ENCODE data around the gene ADAMTS3.

- TF ChIP-seq ATF3 (CRISPR knock-in tag; IDR thresholded peaks at IDR 0.05) (no peak), CBX2 (IDR thresholded peaks at IDR 0.05; ENCODE audit: low read depth, low read length) (no peak), CBX2 (CRISPR knock-in tag; IDR thresholded peaks at IDR 0.05; ENCODE audit: low read depth) (no peak), ZSCAN22 (CRISPR knock-in tag; IDR thresholded peaks at IDR 0.05) (no peak), CHD2 (IDR thresholded peaks at IDR 0.05; ENCODE audit: low read depth, low read length) (no peak), POLR2AphosphoS5 (IDR thresholded peaks at IDR 0.05; ENCODE audit: low read depth, low read length) (no peak), PBX3 (CRISPR knock-in tag; IDR thresholded peaks at IDR 0.05; ENCODE audit: borderline replicate concordance) (no peak), TCF7L2 (IDR thresholded peaks at IDR 0.05; ENCODE audit: low read depth, low read length) (no peak), YY1 (IDR thresholded peaks at IDR 0.05; ENCODE audit: insufficient read depth, insufficient replicate concordance, low read depth, low read length) (no peak)
- TF ChIP-seq, protein P1, sequence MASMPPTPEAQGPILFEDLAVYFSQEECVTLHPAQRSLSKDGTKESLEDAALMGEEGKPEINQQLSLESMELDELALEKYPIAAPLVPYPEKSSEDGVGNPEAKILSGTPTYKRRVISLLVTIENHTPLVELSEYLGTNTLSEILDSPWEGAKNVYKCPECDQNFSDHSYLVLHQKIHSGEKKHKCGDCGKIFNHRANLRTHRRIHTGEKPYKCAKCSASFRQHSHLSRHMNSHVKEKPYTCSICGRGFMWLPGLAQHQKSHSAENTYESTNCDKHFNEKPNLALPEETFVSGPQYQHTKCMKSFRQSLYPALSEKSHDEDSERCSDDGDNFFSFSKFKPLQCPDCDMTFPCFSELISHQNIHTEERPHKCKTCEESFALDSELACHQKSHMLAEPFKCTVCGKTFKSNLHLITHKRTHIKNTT (CRISPR knock-in tag; IDR thresholded peaks at IDR 0.05) = no peak
- TF ChIP-seq, protein P2, sequence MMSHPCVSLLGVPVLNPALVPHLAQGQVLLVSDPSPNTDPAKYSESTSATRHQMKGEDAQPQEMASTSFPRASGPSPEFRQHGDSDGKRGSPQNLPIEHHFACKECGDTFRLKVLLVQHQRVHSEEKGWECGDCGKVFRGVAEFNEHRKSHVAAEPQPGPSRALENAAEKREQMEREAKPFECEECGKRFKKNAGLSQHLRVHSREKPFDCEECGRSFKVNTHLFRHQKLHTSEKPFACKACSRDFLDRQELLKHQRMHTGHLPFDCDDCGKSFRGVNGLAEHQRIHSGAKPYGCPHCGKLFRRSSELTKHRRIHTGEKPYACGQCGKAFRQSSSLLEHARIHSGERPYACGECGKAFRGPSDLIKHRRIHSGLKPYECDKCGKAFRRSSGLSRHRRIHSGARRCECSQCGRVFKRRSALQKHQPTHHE (CRISPR knock-in tag; IDR thresholded peaks at IDR 0.05; ENCODE audit: borderline replicate concordance) = no peak
- TF ChIP-seq, protein P3, sequence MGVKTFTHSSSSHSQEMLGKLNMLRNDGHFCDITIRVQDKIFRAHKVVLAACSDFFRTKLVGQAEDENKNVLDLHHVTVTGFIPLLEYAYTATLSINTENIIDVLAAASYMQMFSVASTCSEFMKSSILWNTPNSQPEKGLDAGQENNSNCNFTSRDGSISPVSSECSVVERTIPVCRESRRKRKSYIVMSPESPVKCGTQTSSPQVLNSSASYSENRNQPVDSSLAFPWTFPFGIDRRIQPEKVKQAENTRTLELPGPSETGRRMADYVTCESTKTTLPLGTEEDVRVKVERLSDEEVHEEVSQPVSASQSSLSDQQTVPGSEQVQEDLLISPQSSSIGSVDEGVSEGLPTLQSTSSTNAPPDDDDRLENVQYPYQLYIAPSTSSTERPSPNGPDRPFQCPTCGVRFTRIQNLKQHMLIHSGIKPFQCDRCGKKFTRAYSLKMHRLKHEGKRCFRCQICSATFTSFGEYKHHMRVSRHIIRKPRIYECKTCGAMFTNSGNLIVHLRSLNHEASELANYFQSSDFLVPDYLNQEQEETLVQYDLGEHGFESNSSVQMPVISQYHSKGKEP (CRISPR knock-in tag; IDR thresholded peaks at IDR 0.05) = no peak
- TF ChIP-seq, protein P4, sequence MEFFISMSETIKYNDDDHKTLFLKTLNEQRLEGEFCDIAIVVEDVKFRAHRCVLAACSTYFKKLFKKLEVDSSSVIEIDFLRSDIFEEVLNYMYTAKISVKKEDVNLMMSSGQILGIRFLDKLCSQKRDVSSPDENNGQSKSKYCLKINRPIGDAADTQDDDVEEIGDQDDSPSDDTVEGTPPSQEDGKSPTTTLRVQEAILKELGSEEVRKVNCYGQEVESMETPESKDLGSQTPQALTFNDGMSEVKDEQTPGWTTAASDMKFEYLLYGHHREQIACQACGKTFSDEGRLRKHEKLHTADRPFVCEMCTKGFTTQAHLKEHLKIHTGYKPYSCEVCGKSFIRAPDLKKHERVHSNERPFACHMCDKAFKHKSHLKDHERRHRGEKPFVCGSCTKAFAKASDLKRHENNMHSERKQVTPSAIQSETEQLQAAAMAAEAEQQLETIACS (CRISPR knock-in tag; IDR thresholded peaks at IDR 0.05) = no peak
These were observed 171.7 kb downstream of the ADAMTS3 start for GRCh38 chr4:72397314-72397713.

Measured in HepG2 (cell line).